Lower leg skin (tissue), 4 donors: Measurements from ENCODE around the gene SYT6. TPM values are rescaled to one million over a fixed set of nuclear protein-coding genes. Genes with fewer than 3 reads are reported as not detected.

ENCODE experiments used
- DNase-seq, 2 donors: peaks; one replicate each; pipeline ENCODE4 v3.0.0-alpha.2; 2019; ENCODE audit warnings: low spot score in 2 of 2
- H3K4me3 ChIP-seq: fragments of 200-600 bp; sonication (generic); 2 replicates; pipeline ENCODE4 v1.5.1; 2017; ENCODE audit warnings: mild to moderate bottlenecking, low read depth; ENCODE audit not compliant: poor library complexity, severe bottlenecking
- CTCF ChIP-seq, 3 donors: fragments of 450-650 bp; IDR thresholded peaks; one replicate each; pipeline ENCODE4 v1.5.1; 2016; ENCODE audit warnings: antibody characterized with exemption in 3 of 3, mild to moderate bottlenecking in 3 of 3, moderate library complexity in 2 of 3
- POLR2A ChIP-seq, 2 donors: fragments of 450-650 bp; IDR thresholded peaks; one replicate each; pipeline ENCODE4 v1.6.1; 2016 to 2017; ENCODE audit warnings: antibody characterized with exemption in 2 of 2, mild to moderate bottlenecking in 1 of 2, moderate library complexity in 1 of 2
- WGBS, 2 donors: methylation state at CpG; one replicate each; pipeline ENCODE4 v1.1.5; 2018; 5-methylcytosine and 5-hydroxymethylcytosine counted together
- intact Hi-C: fragments of 100-400 bp; cut with DNase I; formaldehyde crosslinking; loops from one replicate; pipeline ENCODE4 v1.15.0; 2023; ENCODE audit warnings: low total_unique reads
- total RNA-seq, 4 donors: library from RNA; depleted of rRNA; stranded (reverse); fragments of >200 nt; gene quantifications; one replicate each; pipeline ENCODE4 v1.1.0, GENCODE V29; 2016

SYT6 gene
- total RNA-seq, 4 donors from 2014 or later: 0.10 to 4.5 TPM; not detected in 2

GRCh38 chr1:114114185-114115094 is 39.2 kb downstream of the SYT6 start:
- H3K4me3 ChIP-seq: no peak overlapping the region
- DNase-seq: no peak
- TF ChIP-seq CTCF (IDR thresholded peaks at IDR 0.05) (no peak), POLR2A (IDR thresholded peaks at IDR 0.05) (no peak)
- WGBS, 2 donors: 52 to 59% methylated on average over 8 of the region's 8 CpGs
- intact Hi-C loops: no loop called here

DNA sequence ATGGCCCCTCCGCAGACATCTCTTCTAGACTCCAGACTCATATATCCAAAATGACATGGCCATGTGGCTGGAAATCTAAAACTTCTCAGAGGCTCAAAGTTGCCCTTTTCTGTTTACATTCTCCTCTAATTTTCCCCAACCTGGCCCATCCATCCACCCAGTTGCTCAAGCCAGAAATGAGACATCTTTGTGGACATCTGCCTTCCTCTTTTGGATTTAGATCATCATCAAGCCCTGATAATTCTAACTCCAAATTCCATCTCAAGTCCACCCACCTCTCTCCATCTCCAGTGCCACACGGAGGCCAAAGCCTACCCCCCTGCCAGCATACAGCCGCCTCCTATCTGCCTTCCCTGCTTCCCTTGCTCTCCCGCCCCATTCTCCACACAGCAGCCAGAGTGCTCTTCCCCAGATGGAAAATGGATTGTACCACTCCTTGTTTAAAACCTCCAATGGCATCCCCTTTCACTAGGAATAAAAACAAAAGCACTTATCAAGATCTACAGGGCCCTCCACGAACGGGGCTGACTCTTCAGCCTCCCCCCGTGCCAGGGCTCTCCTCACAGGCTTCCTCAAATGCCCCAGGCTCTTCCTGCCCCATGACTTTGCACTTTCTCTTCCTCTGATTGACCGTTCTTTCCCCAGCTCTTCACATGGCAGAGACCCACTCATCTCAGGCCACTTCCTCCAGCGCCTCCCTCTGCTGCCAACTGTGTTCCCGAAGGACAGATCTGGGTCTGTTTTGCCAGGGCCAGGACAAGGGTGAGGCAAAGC is 40.1 kb downstream of the SYT6 start:
- WGBS, 2 donors: 59 to 63% methylated on average over 10 of the region's 10 CpGs
- no peak for DNase-seq
- TF ChIP-seq POLR2A (IDR thresholded peaks at IDR 0.05) (no peak), CTCF (IDR thresholded peaks at IDR 0.05) (no peak)
- intact Hi-C loops: no loop called here
- no peak overlapping the region for H3K4me3 ChIP-seq

GRCh38 chr1:114112775-114113174 is 40.9 kb downstream of the SYT6 start:
- no peak for DNase-seq
- no peak for TF ChIP-seq POLR2A (IDR thresholded peaks at IDR 0.05)
- no peak for TF ChIP-seq CTCF (IDR thresholded peaks at IDR 0.05)
- WGBS, 2 donors: 63 to 65% methylated on average over 4 of the region's 4 CpGs

DNA sequence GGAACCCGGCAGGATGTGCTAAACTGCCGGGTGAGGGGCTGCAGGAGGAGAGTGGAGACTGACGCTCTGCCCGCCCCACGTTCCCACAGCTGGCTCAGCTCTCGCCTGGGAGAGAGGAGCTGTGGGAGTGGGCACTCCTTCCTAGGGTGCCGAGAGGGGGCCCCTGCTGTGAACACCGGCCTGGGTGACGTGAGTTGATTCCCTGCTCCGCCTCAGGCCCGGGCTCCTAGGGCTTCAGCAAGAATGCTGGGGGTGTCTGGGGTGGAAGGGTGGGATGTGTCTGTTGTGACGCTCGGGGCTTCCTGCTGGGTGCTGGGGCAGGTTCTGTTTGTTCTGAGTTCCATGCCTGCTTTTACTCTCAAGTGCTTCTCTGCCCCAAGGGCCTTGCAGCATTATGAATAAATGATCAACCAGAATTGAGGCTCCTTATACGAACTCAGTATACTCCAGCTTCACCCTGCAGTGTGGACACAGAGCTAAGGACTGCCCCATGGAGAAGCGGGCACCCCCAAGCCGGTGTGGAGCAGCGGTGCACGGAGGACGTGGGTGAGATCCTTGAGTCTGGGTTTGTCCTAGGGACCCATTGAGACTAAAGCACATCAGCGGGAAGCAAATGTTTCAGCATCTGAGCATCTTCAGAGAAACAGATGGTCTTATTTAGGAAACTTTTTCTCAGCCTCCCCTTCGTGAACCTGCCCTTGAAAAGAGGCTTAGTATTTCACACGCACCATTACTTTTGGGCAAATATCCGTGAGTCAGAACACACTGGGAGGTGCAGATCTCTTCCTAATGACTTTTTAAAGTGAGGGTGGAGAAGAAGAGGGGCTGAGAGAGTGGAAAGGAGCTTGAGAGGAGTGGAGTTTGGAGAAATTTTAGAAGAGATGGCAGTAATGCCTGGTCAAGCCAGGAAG is 41.7 kb downstream of the SYT6 start:
- TF ChIP-seq CTCF (IDR thresholded peaks at IDR 0.05): no peak
- no peak for TF ChIP-seq POLR2A (IDR thresholded peaks at IDR 0.05)
- 66 to 72% methylated on average over 19 to 20 of the region's 23 CpGs for WGBS, 2 donors
- H3K4me3 ChIP-seq: no peak overlapping the region
- intact Hi-C loops: no loop called here
- no peak for DNase-seq

More at GRCh38 chr1:114112775-114113174, 40.9 kb downstream of the SYT6 start:
- H3K4me3 ChIP-seq: no peak overlapping the region
- intact Hi-C loops: no loop called here

- WGBS, 2 donors: 87 to 93% methylated on average over 2 of the region's 2 CpGs
- intact Hi-C loops: loop anchor here (5.0 kb wide), 1 partner anchor 1502 kb away; no protein-coding TSS in a partner anchor
- TF ChIP-seq POLR2A (IDR thresholded peaks at IDR 0.05) (no peak), CTCF (IDR thresholded peaks at IDR 0.05) (no peak)
- no peak overlapping the region for H3K4me3 ChIP-seq
- DNase-seq: no peak
Observed at GRCh38 chr1:114109981-114110380, 43.7 kb downstream of the SYT6 start.
